G401.6 (cell line): ENCODE measurements around the gene NARF.
"Not testable (repeated sequence)": the region's sequence is repeated elsewhere in the genome, so short reads cannot be mapped to it uniquely, and the experiment has no call there.

Experiments
- FAIRE-seq: peaks from 2 replicates; lab custom pipeline; 2012; peaks lifted over from hg19 to GRCh38; lab: Jason Lieb, UNC

Gene NARF

GRCh38 chr17:82503094-82503727 lies 44.7 kb downstream of the NARF start:
- no peak for FAIRE-seq

- FAIRE-seq = no peak
Measured at GRCh38 chr17:82503728-82504308, 45.3 kb downstream of the NARF start.

DNA sequence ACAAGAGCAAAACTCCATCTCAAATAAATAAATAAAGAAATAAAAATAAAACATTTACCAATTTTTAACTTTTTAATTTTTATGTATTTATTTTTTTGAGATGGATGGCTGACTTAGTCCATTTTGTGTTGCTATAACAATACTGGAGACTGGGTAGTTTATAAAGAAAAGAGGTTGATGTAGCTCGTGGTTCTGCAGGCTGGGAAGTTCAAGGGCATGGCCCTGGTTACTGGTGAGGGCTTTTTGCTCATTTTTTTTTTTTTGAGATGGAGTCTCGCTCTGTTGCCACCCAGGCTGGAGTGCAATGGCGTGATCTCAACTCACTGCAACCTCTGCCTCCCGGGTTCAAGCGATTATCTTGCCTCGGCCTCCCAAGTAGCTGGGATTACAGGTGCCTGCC lies 46.8 kb downstream of the NARF start:
- no peak for FAIRE-seq

DNA sequence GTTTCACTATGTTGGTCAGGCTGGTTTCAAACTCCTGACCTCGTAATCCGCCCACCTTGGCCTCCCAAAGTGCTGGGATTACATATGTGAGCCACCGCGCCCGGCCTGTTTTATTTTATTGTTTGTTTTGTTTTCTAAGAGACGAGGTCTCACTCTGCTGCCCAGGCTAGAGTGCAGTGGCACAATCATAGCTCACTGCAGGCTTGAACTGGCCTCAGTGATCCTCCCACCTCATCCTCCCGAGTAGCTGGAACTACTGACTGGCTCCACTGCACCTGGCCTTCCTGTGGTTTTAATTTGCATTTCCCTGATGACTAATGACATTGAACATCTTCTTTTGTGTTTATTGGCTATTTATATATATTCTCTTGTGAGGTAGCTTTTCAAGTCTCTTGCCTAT lies 47.9 kb downstream of the NARF start:
- not testable (repeated sequence) for FAIRE-seq

DNA sequence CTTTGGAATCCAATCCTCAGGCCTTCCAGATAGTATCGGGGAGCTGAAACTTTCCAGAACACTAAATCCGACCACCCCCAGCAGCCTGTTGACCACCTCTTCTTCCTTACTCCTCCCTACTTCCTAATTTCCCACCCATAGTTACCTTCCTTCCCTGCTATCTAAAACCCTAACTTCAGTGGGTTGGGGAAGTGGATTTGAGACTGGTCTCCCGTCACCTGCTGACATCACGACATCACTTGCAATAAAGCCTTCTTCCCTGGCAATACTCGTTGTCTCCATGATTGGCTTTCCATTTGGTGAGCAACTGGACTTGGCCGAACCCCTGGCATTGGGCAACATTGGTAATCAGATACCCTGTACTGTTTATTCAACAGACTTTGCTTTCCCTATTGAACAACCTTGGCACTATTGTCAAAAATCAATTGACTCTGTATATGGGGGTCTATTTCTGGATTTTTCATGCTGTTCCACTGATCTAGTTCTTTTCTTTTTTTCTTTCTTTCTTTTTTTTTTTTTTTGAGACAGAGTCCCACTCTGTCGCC lies 49.2 kb downstream of the NARF start:
- FAIRE-seq = no peak

- not testable (repeated sequence) for FAIRE-seq
Measured at GRCh38 chr17:82511642-82512041, 53.1 kb downstream of the NARF start.

- not testable (repeated sequence) for FAIRE-seq
Measured at GRCh38 chr17:82513864-82514263, 55.3 kb downstream of the NARF start.

GRCh38 chr17:82517230-82517865 lies 58.8 kb downstream of the NARF start:
- no peak for FAIRE-seq

DNA sequence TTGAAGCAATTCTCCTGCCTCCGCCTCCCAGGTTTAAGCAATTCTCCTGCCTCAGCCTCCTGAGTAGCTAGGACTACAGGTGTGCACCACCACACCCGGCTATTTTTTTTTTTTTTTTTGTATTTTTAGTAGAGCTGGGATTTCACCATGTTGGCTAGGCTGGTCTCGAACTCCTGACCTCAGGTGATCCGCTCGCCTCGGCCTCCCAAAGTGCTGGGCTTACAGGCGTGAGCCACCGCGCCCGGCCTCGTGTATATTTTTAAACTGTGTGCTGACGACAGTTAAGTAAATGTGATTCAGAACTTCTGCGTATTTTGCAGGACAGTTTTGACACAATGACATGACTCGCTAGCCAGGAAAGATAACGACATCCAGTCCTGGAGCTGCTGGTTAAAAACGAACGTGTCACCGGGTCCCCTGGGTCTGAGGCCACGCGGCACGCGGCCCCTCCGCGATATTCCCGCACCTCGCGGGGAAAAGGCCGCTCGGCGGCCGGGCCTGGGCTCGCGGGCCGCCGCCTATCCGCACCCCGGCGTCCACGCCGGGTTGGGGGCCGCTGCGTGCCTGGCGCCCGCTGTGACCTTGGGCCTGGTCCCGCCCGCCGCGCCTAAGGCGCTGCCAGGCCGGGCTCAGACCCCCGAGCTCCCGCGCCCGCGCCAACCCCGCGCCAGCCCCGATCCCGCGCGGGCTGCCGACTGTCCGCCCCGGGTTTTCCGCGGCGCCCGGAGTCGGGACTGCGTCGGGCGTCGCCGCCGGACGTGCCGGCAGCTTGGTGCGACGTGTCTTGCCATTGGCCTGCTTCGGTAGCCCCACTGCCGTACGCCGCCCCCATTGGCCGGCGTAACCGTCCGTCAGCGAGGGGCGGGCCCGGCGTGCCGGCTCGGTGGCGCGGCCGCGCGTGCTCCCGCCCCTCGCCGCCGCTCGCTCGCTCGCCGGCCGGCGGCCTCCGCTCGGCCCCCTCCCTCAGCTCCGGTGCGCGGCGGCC lies 60.6 kb downstream of the NARF start, which contains the start of gene FOXK2:
TSS of gene FOXK2 (plus strand) at position 907 of the 985 bp plus-strand sequence. CDS start 157 bp downstream, outside the sequence.
- FAIRE-seq = no peak

- no peak for FAIRE-seq
Measured at GRCh38 chr17:82519971-82520903, 61.7 kb downstream of the NARF start.

DNA sequence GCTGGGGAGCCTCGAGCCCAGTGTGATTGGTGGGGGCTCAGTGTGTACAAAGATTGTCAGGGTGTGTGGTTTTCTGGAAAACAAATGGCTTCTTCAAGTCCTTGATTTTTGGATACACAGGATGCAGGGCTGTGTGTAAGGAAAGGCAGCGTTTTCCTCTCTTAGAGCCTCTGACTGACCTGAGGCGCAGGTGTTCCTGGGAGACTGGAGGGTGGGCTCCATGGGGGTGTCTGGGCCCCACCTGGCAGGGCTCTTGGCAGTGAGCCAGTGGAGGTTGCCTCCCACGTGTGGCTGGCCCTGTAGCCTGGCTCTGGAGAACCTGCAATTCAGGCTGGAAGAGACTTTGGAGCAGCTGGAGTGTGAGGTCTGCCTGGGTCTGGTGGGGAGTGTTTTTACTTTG lies 66.0 kb downstream of the NARF start:
- FAIRE-seq = no peak

- FAIRE-seq = no peak
Measured at GRCh38 chr17:82525712-82526111, 67.2 kb downstream of the NARF start.

DNA sequence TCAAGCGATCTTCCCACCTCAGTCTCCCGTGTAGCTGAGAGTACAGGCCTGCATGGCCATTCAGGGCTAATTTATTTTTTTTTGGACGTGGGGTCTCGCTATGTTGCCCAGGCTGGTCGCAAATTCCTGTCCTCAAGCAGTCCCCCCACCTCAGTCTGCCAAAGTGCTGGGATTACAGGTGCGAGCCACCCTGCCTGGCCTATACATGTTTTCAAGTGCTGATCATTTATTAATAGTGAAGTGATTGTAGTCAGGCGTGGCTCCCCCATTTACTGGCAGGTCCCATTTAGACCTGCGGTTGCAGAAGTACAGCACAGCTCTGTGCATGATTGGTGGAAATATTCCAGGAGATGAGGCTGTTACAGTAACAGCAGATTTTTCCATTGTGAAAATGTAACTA lies 69.4 kb downstream of the NARF start:
- FAIRE-seq = no peak

DNA sequence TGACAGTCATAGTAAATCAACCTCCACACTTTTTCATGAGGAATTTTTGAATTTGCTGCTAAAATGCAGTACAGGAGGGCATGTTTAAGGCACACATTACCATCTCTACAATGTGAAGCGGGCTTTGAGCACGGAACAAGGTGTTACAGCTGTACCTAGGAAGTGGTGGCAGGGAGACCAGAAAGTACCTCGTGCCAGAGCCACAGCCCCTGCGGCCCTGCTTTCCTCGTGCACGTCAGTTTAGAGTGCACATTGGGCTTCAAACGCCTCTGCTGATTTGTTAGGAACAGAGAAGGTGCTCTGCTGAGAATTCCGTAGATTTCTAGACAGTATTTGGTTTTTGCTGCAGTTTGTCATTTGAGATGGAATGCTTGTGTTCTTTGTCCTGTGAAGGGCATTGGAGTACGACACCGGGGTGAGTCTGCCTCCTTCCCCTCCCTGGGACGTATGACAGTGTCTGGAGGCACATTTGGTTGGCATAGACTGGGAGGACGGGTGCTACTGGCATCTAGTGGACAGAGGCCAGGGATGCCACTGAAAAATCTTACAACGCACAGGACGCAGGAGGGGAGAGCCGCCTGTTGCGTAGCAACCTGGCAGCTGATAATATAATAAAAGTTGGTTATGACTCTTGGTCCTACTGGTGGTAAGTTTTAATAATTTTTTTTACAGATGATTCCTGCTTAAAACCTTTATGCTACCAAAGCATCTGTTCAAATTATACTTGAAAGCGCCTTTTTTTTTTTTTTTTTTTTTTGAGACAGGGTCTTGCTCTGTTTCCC lies 70.1 kb downstream of the NARF start:
- no peak for FAIRE-seq

DNA sequence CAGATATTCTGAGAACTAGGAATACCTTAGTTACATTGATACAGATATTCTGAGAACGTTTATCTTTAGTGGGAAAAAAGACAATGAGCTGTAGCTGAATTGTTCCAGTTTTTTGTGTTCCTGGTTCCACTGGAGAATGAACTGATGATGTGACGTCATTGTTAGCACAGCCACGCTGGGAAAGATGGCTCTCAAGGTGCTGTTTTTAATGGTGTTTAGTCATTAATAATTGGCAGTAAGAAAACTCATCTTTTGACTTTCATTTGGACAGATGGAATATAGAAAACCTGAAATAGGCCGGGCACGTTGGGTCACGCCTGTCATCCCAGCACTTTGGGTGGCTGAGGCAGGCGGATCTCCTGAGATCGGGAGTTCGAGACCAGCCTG lies 71.4 kb downstream of the NARF start:
- no peak for FAIRE-seq

GRCh38 chr17:82531431-82531881 lies 72.9 kb downstream of the NARF start:
- FAIRE-seq = no peak

GRCh38 chr17:82534401-82534812 lies 75.9 kb downstream of the NARF start:
- FAIRE-seq = no peak

DNA sequence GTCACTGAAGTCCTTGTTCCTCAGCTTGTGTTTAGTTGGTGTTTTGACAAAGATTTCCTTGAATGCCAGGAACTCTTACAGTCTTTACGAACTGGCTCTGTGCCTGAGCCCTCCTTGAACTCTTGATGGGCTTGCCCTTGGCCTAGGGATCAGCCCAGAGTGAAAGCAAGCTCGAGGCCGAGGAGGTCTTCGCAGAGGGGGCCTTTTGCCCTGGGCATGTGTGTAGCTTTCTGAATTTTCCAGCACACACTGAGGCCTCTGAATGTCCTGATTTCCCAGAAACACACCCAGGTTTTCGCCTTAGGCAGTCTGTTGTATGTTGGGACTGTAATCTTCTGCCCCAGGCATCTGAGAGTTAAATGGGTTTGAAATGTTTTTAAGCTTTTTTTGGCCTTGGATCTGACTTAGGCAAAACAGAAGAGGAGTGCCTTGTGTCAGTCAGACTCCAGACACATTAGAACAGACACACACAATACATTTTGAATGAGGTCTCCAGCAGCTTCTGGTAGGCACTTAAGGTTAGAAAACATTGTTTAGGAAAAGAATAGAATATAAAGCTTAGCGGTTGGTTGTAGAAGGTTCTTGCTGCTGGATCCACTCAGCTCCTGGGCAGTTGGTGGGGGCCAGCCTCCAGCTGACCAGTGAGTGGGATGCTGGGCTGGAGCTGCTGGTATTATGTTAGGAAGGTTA lies 78.1 kb downstream of the NARF start:
- FAIRE-seq = no peak

DNA sequence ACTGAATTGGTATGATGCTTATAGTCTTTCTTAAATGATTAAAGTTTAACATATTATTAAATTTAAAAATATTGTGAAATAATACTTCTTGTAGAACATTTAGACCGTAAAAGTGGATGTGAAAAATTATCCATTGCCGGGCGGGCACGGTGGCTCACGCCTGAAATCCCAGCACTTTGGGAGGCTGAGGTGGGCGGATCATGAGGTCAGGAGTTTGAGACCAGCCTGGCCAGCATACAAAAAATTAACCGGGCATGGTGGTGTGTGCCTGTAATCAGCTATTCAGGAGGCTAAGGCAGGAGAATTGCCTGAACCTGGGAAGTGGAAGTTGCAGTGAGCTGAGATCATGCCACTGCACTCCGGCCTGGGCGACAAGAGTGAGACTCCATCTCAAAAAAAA lies 78.7 kb downstream of the NARF start:
- not testable (repeated sequence) for FAIRE-seq

GRCh38 chr17:82539076-82539475 lies 80.5 kb downstream of the NARF start:
- not testable (repeated sequence) for FAIRE-seq
